ENCODE data around the gene KDM6A. TPM values are rescaled to one million over a fixed set of nuclear protein-coding genes. Genes with fewer than 3 reads are reported as not detected.

KDM6A gene
- total and polyA plus RNA-seq, 2 of the 13 experiments (the other 11 are each of a cell fraction or from before 2014, with no cell fraction given), result 16.7 to 18.2 TPM

DNA sequence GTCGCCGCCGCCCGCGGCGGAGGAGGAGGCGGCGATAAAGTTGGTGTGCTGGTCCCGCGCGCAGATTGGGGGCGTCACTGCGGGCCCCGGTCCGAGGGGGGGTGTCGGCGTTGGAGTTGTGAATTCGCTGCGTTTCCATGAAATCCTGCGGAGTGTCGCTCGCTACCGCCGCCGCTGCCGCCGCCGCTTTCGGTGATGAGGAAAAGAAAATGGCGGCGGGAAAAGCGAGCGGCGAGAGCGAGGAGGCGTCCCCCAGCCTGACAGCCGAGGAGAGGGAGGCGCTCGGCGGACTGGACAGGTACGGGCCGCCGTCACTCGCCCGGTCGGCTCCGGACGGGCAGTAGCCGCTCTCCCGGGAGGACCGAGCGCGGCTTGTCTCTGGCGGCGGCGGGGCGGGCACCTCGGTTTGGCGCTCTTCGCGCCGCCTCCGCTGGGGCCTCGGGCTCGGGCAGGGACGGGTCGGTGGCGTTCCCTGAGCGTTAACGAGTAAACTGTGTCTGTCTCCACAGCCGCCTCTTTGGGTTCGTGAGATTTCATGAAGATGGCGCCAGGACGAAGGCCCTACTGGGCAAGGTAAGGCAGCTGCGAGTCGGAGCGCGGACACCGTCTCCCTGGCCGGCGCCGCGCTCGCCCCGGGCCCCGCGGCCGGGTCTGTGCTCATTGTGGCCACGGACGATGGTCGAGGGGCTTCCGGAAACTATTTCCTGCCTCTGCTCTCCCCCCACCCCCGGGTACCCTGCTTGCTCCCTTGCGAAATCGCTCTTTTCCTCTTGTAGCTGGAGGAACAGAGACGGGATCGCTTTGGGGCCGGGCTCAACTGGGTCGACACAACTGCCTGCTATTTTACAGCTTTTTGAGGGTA is 658 bp downstream of the KDM6A start (continued):
- TF ChIP-seq, protein P1, sequence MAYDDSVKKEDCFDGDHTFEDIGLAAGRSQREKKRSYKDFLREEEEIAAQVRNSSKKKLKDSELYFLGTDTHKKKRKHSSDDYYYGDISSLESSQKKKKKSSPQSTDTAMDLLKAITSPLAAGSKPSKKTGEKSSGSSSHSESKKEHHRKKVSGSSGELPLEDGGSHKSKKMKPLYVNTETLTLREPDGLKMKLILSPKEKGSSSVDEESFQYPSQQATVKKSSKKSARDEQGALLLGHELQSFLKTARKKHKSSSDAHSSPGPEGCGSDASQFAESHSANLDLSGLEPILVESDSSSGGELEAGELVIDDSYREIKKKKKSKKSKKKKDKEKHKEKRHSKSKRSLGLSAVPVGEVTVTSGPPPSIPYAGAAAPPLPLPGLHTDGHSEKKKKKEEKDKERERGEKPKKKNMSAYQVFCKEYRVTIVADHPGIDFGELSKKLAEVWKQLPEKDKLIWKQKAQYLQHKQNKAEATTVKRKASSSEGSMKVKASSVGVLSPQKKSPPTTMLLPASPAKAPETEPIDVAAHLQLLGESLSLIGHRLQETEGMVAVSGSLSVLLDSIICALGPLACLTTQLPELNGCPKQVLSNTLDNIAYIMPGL (CRISPR knock-in tag; IDR thresholded peaks at IDR 0.05; ENCODE audit: borderline replicate concordance in 1 of 2, low read depth in 1 of 2), result peak in 1 of 2 experiments; percentile 26; a peak in 1 of 4 replicates
- TF ChIP-seq, protein P2, sequence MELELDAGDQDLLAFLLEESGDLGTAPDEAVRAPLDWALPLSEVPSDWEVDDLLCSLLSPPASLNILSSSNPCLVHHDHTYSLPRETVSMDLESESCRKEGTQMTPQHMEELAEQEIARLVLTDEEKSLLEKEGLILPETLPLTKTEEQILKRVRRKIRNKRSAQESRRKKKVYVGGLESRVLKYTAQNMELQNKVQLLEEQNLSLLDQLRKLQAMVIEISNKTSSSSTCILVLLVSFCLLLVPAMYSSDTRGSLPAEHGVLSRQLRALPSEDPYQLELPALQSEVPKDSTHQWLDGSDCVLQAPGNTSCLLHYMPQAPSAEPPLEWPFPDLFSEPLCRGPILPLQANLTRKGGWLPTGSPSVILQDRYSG (CRISPR knock-in tag; IDR thresholded peaks at IDR 0.05), result no peak
- TF ChIP-seq, protein P3, sequence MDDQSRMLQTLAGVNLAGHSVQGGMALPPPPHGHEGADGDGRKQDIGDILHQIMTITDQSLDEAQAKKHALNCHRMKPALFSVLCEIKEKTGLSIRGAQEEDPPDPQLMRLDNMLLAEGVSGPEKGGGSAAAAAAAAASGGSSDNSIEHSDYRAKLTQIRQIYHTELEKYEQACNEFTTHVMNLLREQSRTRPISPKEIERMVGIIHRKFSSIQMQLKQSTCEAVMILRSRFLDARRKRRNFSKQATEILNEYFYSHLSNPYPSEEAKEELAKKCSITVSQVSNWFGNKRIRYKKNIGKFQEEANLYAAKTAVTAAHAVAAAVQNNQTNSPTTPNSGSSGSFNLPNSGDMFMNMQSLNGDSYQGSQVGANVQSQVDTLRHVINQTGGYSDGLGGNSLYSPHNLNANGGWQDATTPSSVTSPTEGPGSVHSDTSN (CRISPR knock-in tag; IDR thresholded peaks at IDR 0.05; ENCODE audit: borderline replicate concordance), result no peak
- TF ChIP-seq ZNF101 (CRISPR knock-in tag; IDR thresholded peaks at IDR 0.05; ENCODE audit: borderline replicate concordance, low read depth), result no peak
- TF ChIP-seq, protein P4, sequence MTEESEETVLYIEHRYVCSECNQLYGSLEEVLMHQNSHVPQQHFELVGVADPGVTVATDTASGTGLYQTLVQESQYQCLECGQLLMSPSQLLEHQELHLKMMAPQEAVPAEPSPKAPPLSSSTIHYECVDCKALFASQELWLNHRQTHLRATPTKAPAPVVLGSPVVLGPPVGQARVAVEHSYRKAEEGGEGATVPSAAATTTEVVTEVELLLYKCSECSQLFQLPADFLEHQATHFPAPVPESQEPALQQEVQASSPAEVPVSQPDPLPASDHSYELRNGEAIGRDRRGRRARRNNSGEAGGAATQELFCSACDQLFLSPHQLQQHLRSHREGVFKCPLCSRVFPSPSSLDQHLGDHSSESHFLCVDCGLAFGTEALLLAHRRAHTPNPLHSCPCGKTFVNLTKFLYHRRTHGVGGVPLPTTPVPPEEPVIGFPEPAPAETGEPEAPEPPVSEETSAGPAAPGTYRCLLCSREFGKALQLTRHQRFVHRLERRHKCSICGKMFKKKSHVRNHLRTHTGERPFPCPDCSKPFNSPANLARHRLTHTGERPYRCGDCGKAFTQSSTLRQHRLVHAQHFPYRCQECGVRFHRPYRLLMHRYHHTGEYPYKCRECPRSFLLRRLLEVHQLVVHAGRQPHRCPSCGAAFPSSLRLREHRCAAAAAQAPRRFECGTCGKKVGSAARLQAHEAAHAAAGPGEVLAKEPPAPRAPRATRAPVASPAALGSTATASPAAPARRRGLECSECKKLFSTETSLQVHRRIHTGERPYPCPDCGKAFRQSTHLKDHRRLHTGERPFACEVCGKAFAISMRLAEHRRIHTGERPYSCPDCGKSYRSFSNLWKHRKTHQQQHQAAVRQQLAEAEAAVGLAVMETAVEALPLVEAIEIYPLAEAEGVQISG (CRISPR knock-in tag; IDR thresholded peaks at IDR 0.05), result peak; percentile 7; the same call in 1 of the 2 replicates
- no peak for TF ChIP-seq SMC3 (IDR thresholded peaks at IDR 0.05; ENCODE audit: low read length)
- TF ChIP-seq, protein P5, sequence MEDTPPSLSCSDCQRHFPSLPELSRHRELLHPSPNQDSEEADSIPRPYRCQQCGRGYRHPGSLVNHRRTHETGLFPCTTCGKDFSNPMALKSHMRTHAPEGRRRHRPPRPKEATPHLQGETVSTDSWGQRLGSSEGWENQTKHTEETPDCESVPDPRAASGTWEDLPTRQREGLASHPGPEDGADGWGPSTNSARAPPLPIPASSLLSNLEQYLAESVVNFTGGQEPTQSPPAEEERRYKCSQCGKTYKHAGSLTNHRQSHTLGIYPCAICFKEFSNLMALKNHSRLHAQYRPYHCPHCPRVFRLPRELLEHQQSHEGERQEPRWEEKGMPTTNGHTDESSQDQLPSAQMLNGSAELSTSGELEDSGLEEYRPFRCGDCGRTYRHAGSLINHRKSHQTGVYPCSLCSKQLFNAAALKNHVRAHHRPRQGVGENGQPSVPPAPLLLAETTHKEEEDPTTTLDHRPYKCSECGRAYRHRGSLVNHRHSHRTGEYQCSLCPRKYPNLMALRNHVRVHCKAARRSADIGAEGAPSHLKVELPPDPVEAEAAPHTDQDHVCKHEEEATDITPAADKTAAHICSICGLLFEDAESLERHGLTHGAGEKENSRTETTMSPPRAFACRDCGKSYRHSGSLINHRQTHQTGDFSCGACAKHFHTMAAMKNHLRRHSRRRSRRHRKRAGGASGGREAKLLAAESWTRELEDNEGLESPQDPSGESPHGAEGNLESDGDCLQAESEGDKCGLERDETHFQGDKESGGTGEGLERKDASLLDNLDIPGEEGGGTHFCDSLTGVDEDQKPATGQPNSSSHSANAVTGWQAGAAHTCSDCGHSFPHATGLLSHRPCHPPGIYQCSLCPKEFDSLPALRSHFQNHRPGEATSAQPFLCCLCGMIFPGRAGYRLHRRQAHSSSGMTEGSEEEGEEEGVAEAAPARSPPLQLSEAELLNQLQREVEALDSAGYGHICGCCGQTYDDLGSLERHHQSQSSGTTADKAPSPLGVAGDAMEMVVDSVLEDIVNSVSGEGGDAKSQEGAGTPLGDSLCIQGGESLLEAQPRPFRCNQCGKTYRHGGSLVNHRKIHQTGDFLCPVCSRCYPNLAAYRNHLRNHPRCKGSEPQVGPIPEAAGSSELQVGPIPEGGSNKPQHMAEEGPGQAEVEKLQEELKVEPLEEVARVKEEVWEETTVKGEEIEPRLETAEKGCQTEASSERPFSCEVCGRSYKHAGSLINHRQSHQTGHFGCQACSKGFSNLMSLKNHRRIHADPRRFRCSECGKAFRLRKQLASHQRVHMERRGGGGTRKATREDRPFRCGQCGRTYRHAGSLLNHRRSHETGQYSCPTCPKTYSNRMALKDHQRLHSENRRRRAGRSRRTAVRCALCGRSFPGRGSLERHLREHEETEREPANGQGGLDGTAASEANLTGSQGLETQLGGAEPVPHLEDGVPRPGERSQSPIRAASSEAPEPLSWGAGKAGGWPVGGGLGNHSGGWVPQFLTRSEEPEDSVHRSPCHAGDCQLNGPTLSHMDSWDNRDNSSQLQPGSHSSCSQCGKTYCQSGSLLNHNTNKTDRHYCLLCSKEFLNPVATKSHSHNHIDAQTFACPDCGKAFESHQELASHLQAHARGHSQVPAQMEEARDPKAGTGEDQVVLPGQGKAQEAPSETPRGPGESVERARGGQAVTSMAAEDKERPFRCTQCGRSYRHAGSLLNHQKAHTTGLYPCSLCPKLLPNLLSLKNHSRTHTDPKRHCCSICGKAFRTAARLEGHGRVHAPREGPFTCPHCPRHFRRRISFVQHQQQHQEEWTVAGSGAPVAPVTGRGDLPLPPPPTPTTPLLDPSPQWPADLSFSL (CRISPR knock-in tag; IDR thresholded peaks at IDR 0.05), result peak; percentile 7; the same call in 1 of the 2 replicates
- TF ChIP-seq HNRNPLL (IDR thresholded peaks at IDR 0.05; ENCODE audit: low read depth, low read length, poor library complexity, severe bottlenecking), result peak; percentile 24
- TF ChIP-seq U2AF1 (optimal IDR thresholded peaks at IDR 0.05; ENCODE audit: low read depth, low read length), result no peak
